Cardiac muscle cell (in vitro differentiated cells and primary cell): Measurements from ENCODE around the gene POU1F1. TPM values are rescaled to one million over a fixed set of nuclear protein-coding genes. Genes with fewer than 3 reads are reported as not detected.

ENCODE experiments used
- DNase-seq, 2 donors: peaks; one replicate each; pipeline versions ENCODE4 v3.0.0 to v3.0.0-alpha.2; 2010 to 2017; ENCODE audit warnings: low read depth in 1 of 2, low spot score in 1 of 2
- H3K27ac ChIP-seq: fragments of 200-600 bp; sonication (generic); 2 replicates; pipeline ENCODE4 v1.5.1; 2016
- H3K27me3 ChIP-seq: fragments of 200-600 bp; sonication (generic); 2 replicates; pipeline ENCODE4 v1.6.0; 2016; ENCODE audit warnings: control low read depth
- H3K36me3 ChIP-seq: fragments of 200-600 bp; sonication (generic); 2 replicates; pipeline ENCODE4 v1.5.1; 2016; ENCODE audit warnings: control low read depth
- H3K4me1 ChIP-seq: fragments of 200-600 bp; sonication (generic); 2 replicates; pipeline ENCODE4 v1.8.1; 2017; ENCODE audit warnings: low read depth, mild to moderate bottlenecking, mixed run types
- H3K4me3 ChIP-seq: fragments of 200-600 bp; sonication (generic); 2 replicates; pipeline ENCODE4 v1.5.1; 2016; ENCODE audit warnings: mild to moderate bottlenecking
- H3K9me3 ChIP-seq: fragments of 200-600 bp; sonication (generic); 2 replicates; pipeline ENCODE4 v1.5.1; 2017; ENCODE audit warnings: low read depth, mild to moderate bottlenecking, control low read depth
- polyA plus RNA-seq: library from polyadenylated mRNA; unstranded; fragments of >200 nt; fragmentation: Nextera tagmentation; extraction: Ambion mirVana; gene quantifications from 2 replicates; pipeline ENCODE4 v1.2.1, GENCODE V29; 2016
- total RNA-seq: library from RNA; depleted of rRNA; stranded (reverse); fragments of >200 nt; gene quantifications from 2 replicates; pipeline ENCODE4 v1.2.3, GENCODE V29; 2016
- TF ChIP-seq, protein P1 (sequence below): IDR thresholded peaks from 2 replicates; pipeline ENCODE4 v1.5.1; 2012; ENCODE audit warnings: low read depth, mild to moderate bottlenecking, low read length

The POU1F1 gene
- total and polyA plus RNA-seq, 2 experiments from 2014 or later: not detected

DNA sequence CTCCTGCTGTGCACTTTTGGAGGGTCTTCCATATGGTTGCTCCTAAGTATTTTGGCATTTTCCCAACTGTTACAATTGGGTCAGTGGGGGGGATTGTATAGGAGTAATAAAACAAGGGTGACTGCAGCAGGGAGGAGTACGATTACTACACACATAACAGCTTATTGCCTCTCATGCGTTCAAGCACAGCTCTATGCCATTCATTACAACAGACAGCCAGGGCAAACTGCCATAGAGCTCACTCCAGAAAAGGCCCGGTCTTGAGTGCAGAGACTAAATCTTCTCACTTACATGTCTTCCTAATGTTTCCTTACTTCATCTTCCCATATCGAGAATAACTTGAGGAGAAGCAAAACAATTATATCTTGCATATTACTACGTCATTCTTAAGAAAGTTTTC, 50.7 kb downstream of the POU1F1 start:
- Histone ChIP-seq H3K27me3 (no peaks in the 10 kb centered on the region), H3K27ac (no peak overlapping the region), H3K36me3 (no peaks in the 10 kb centered on the region), H3K4me1 (no peaks in the 10 kb centered on the region), H3K9me3 (no peaks in the 10 kb centered on the region), H3K4me3 (no peak overlapping the region)
- TF ChIP-seq, protein P1, sequence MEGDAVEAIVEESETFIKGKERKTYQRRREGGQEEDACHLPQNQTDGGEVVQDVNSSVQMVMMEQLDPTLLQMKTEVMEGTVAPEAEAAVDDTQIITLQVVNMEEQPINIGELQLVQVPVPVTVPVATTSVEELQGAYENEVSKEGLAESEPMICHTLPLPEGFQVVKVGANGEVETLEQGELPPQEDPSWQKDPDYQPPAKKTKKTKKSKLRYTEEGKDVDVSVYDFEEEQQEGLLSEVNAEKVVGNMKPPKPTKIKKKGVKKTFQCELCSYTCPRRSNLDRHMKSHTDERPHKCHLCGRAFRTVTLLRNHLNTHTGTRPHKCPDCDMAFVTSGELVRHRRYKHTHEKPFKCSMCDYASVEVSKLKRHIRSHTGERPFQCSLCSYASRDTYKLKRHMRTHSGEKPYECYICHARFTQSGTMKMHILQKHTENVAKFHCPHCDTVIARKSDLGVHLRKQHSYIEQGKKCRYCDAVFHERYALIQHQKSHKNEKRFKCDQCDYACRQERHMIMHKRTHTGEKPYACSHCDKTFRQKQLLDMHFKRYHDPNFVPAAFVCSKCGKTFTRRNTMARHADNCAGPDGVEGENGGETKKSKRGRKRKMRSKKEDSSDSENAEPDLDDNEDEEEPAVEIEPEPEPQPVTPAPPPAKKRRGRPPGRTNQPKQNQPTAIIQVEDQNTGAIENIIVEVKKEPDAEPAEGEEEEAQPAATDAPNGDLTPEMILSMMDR: no peak
- DNase-seq: no peak

DNA sequence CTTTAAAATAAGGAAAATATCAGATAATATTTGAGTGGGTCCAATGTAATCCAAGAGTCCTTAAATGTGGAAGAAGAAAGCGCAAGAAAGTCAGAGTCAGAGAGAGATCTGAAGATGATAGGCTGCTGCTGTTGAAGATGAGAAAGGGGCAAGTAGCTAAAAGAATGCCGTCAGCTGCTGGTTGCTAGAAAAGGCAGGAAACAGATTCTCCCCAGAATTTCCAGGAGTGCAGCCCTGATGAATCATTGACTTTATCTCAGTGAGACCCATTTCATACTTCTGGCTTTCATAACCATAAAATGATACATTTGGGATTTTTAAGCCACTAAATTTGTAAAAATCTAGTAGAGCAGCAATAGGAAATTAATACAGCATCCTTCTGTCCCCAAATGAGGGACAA, 56.8 kb downstream of the POU1F1 start:
- Histone ChIP-seq H3K9me3 (no peaks in the 10 kb centered on the region), H3K27ac (no peak overlapping the region), H3K4me1 (no peaks in the 10 kb centered on the region), H3K27me3 (no peaks in the 10 kb centered on the region), H3K4me3 (no peak overlapping the region), H3K36me3 (no peaks in the 10 kb centered on the region)
- TF ChIP-seq, protein P1: no peak
- DNase-seq: peak in 1 of 2 donors; percentile 38

DNA sequence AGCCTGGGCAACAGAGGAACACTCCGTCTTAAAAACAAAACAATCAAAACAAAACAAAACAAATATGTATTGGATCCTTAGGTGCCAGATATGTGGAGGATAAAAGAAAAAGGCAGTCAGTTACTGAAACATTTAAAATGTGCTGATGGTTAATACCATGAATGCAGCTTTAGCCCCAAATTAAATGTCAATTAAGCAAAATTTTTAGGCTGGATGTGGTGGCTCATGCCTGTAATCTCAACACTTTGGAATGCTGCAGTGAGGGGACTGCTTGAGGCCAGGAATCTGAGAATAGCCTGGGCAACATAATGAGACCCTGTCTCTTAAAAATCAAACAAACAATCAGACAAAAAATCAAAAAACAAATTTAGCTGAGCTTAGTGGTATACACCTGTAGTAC, 57.8 kb downstream of the POU1F1 start:
- DNase-seq: no peak
- no peak overlapping the region for H3K27ac ChIP-seq
- TF ChIP-seq, protein P1: no peak
- no peaks in the 10 kb centered on the region for H3K9me3 ChIP-seq
- no peaks in the 10 kb centered on the region for H3K27me3 ChIP-seq
- H3K36me3 ChIP-seq: no peaks in the 10 kb centered on the region
- no peak overlapping the region for H3K4me3 ChIP-seq
- no peaks in the 10 kb centered on the region for H3K4me1 ChIP-seq

Other genes with a start within 250 kb of the POU1F1 start
- gene CHMP2B, start 49.3 kb downstream of the POU1F1 start, total RNA-seq: 20.0 and 25.2 TPM in 2 replicates
- gene CHMP2B, start 49.3 kb downstream of the POU1F1 start, polyA plus RNA-seq: 48.3 and 60.2 TPM in 2 replicates